HG02970 (cell line): ENCODE data around the gene NCKAP5.

Experiments
- ATAC-seq: cut with Tn5 transposase; IDR thresholded peaks from one replicate; pipeline ENCODE4 v1.9.1; 2021; ENCODE audit warnings: mild to moderate bottlenecking, moderate library complexity, moderate number of reproducible peaks; ENCODE audit not compliant: unreplicated experiment, low FRiP score

The NCKAP5 gene

DNA sequence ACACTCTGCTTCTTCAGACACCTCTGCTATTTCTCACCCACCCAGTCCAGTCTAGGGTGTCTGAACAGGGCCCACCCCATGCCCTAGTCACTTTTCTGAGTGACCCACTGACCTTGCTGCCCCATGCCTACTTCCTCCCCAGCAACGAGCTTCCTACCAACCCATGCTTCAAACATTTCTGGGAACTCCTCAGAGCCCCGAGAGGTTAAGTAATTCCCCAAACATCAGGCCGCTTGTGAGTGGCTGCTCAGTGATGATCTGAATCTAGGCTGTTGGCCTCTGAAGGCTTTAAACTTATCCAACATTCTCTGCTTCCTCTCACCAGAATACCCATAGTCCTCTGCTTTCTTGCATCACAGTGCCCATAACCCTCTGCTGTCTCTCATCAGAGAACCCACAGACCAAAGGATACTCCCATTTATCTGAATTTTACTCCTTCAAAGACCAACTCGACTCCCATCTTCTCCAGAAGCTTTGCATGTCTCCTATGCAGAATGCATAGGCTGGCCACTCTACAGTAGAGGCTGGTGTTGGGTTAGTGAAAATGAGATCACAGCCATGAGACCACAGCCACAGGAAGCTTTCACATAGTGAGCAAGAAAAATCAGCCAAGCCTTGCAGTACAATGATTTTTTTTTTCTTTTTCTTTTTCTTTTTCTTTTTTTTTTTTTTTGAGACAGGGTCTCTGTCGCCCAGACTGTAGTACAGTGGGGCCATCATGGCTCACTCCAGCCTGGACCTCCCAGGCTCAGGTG is 588.7 kb downstream of the NCKAP5 start:
- ATAC-seq: no peak

DNA sequence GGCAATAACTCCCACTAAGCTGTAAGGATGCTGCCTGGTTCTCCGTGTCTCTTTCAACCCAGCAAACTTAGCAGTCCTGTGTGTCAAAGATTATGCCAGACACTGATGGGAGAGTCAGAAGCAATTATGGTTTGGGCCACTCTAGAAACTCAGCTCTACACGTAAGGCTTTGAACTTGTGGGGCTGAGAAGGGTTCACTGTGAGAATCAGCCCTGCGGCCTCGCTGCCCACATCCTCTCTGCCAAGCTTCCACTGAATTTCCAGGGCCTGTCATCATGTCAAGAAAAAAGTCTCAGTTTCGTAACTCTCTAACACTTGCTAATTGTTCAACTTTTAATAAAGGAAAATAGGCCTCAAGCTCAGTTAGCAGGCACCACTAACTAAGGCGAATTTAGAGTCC is 589.4 kb downstream of the NCKAP5 start:
- ATAC-seq: no peak

DNA sequence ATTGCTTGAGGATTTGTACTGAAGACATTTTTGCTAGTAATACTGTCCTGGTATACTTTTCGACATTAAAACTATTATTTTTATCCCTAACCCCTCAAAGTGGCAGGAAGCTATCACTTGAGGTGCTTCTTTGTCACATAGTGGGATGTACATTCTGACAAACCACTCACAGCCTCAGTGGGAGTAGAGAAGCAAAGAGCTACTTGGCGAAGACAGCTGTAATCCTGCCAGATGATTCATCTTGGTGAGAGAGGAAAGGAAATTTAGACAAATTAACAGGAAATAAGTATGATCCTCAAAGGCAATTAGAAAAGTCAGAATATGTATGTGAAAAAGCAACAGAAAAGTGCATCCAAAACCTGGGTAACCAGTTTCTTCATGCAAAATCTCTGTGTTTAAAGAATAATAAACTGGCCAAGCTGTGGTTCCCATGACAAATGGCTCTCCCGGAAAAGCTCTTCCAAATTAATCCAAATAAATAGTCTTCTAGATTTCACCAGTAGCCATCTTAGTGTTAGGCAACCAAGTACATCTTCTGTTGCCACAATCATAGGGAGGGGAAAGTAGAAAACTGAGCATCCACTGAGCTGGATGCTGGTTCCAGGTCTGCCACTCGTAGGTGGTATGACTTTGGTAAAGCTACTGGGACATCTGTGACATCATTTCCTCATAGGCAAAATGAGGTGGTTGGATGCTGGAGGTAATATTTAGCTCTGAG is 590.3 kb downstream of the NCKAP5 start:
- ATAC-seq: no peak

DNA sequence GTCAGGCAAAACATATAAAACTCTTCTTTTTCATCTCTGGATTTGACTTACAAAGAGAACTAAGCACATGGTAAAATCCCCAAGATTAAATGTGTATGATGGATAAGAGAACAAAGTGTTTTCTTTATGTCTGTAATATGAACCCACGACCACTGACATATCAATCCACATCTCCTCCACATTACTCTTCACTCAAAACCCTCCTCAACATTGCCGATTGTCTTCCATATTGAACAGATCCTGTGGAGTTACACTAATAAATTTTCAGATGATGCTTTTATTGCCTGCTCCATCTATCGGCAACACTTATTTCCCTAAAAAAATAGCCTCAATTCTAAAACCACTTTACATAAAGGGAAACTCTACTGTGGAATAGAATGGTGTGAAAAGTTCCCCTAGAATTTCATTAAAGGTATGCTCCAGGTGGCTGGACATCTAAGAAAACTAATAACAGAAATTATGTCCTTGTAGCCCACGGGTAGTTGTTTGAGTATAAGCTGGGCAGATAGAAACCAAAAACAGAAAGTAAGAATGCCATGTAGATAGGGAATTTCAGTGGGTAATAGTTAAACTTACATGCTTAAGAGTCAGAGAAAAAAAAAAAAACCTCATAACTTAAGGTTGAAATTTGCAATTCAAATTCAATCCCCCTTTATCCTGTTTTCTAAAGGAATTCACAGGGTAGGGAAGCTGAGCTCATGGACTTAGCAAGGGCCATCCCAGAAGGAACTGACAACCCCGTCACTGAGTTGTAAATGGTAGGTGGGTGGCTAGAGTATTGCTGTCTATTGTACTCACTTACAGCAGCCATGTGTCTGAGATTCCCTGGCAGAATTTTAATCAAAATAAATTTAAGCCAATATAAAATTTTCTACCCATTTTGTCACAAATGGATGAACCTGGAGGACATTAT is 592.8 kb downstream of the NCKAP5 start:
- ATAC-seq: no peak

DNA sequence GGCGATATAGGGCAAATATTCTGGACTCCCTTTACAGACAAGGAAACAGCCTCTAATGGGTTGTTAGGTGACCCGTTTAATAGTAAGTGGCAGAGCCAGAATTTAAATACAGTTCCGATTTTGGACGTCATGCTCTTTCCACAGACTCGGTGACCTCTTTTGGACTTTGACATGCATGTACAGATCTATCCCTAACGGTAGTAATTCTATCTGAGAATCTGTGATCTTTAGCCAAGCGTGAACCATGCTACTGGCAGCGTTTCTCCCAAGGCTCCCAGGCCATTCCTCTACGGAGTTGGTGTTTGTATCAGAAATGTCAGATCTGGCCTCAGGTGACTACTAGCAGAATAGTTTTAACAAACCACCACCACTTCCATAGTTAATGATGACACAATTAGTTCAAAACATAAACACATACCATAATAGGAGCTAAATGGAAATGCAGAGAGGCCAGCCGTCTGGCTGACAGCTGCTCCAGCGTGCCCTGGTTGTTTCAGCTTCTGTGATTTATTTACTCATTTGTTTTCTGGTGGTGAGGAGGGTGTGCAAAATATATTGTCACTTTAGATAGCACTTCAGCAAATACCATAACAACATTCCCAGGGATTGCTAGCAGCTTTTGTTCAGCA is 593.7 kb downstream of the NCKAP5 start:
- no peak for ATAC-seq

DNA sequence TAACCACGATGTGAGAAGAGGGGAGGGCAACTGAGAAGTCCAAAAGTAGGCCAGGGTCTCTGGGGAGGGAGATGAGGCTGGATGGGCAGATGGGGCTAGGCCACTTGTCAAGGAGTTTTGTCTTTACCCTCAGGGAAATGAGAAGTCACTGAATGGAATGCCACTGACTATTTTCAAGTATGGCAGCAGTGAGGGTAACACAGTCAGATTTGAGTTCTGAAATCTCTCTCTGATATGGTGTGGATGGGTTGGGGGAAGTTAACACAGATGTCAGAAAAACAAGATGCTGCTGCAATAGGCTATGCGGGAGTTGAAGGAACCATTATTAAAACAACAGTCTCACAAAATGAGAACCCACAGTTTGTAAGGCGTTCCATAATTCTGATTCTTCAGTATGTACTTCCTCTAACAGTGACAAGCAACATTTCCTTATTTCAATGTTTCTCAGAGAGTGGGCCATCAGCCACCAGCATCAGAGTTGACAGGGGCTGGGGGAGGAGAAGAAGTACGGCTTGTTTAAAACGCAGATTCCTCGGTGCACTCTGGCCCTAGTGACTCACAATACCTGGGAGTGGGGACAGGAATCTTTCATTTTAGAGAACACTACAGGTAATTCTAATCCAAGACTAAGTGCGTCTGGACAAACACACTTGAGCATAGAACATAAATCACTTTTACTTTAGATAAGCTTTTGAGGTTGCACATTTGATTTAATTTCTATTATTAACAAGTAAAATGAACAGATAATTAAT is 596.8 kb downstream of the NCKAP5 start:
- ATAC-seq: no peak

DNA sequence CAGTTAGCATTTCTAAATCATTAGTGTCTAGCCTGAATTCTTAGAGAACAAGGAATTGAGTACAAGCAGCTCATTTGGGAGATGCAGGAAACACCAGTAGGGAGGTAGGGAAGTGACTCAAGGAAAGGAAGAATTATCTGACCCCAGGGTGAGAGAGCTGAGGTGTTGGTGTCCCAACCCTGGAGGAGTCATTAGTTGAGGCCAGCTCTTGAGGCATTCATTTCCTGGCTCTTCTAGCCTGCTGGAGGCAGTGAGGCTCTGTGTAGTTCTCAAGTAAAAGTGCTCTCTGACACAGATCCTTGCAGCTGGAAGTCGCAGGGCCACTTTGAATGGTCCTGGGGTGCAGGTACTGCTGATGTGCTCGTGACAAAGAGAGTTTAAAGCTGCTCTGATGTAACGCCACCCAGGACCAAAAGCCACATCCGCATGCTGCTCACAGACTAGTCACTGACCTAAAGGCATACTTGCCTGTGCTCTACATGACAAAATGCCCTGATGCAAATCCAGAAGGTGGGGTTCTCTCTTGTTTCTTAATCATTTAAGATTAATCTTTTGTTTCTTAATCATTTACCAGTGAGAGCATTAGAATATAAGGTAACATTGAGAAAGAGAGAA is 598.8 kb downstream of the NCKAP5 start:
- no peak for ATAC-seq

DNA sequence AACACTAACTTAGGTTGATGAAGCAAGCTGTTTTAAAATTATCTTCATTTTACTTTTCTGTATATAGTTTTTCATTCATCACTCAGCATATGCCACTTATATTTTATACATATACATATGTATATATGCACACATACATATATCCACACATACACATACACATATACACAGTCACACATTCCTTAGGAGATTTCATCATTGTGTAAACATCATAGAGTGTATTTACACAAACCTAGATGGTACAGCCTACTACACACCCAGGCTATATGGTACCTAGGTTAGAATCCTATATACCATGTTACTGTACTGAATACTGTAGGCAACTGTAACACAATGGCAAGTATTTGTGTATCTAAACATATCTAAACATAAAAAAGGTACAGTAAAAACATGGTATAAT is 602.8 kb downstream of the NCKAP5 start:
- no peak for ATAC-seq

DNA sequence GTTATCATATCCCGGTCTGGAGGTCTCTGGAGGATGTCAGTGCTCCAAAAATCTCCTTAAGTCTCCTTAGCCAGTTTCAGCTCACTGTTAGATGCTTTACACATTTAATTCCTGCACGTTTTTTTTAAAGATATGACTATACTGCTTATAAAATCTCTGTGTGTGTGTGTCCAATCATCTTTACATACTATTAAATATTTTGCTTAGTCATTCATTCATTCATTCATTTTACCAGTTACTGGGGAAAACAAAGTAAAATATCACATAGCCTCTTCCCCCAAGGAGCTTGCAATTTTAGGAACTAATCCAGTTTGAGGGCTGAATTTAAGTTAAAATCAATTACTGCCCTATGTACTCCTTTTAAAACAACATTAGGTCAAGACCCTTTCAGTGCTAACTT is 605.1 kb downstream of the NCKAP5 start:
- ATAC-seq: no peak

DNA sequence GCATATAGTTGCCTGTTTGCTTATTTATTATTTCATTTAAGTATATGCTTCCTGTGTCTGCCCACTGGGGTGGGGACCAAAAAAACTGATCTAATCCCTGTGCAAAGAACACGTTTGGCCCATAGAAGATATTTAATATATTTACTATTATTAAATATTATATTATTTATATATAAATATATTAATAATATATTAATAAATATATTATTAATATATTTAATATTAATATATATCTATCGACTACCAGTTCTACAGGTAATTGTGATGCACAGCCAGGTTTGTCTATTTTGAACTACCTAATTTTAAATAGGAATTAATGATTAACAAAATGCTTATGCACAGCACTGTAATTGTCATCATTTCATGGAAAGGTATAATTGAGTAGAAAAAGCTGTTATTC is 609.4 kb downstream of the NCKAP5 start:
- no peak for ATAC-seq

DNA sequence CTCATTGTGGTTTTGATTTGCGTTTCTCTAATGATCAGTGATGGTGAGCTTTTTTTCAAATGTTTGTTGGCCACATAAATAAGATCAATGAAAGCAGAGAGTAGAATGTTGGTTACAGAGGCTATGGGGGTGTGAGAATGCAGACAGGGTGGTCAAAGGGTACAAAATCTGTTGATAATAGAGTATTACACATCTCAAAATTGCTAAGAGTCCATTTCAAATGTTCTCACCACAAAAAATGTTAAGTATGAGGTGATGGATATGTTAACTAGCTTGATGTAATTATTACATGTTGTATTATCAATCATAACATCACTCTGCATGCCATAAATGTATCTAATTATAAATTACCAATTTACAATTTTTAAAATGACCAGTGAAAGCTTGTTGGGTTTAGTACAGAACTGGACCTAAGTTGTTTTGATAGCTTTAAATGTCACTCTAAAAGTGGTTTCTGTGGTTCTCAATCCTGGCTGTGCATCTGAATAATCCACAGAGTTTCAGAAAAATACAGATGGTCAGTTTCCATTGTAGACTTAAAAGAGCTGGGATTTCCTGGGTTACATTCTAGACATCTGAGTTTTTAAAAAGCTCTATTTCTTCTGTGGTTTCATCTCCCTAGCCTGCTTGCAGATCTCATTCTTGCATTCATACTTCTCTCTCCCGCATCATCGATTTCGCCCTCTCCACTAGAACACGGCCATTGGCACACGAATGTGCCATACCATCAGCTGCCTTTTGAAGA is 612.2 kb downstream of the NCKAP5 start:
- ATAC-seq: no peak

DNA sequence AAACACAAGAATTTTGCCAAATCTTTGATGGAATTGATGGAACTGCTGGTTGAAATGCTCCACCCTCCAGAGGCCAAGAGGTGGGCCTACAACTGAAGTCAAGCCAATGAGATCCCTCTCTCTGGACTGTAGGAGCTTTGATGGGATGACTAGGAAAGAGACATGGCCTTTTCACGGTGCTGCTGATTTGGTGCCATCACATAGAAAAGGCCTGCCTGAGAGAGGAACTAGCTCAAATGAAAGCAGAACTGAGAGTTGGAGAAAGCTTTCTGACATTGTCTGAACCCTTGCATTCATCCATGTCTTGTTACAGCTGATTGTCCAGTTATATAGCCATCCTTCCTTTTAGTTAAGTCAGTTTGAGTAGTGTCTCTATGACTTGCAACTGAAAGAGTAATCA is 614.5 kb downstream of the NCKAP5 start:
- ATAC-seq: no peak

DNA sequence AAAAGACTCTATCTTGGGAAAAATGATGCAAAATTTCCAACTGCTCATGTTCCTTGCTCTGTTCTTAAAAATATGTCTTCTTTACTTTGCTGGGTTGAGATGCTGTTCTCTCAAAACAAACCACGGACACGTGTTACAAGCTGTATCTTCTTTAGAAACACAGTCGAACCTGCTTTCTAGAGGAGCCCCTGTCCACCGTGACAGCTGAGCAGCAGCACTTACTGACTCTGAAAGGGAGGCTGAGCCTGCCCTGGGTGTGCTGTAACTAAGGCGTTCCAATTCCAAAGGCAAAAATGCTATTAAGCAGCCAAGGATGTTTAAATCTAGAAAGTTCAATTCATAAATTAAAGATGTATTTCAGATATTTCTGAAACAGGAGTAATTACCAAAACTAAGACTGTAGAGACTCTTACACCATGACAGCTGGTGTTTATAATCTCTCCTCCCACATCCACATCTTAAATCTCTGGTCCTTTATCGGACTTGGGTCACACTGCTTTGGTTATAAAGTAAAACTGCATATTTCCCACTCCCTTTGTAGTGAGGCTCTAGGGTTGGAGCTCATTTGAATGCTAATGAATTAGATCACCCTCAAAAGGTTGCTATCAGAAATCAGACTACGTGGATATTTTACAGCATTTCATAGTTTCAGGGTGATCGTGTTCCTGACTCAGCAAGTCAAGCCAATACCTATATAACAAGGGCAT is 617.1 kb downstream of the NCKAP5 start:
- ATAC-seq: no peak

DNA sequence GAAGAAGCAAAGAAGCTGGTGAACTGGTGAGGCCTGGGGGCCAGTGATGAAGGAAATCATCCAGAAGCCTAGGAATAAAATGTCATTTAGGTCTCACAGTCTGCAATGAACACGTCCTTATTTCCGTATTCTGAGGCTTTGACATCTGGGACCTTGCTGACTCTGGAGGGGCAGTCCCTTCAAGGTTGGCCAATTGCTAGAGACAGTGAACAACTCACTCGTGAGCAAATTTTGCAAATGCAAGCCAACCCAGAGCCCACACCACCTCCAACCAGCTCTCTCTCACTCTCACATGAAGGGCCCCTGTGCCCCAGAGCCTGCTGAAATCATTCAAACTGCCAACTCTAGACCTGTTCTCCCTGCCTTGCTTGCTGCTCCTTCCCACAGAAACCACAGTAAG is 619.2 kb downstream of the NCKAP5 start:
- ATAC-seq: no peak

DNA sequence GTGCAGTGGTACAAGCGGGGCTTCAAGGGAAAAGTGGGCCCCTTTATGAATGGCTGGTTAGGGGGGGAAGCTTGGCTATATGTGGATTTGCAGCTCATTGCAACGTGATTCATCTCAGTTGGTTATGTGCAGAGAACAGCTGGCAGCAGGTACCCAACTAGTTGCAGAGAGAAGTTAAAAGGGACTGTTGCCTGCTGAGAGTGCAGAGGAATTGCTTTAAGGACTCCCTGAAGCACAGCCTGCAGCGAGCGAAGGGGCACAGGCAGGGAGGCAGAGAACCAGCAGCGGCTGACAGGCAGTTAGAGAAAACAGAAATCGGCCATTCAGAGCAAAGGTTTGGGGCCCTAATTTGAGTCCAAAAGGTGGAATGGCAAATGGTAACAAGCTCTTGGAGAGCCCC is 620.1 kb downstream of the NCKAP5 start:
- ATAC-seq: no peak

DNA sequence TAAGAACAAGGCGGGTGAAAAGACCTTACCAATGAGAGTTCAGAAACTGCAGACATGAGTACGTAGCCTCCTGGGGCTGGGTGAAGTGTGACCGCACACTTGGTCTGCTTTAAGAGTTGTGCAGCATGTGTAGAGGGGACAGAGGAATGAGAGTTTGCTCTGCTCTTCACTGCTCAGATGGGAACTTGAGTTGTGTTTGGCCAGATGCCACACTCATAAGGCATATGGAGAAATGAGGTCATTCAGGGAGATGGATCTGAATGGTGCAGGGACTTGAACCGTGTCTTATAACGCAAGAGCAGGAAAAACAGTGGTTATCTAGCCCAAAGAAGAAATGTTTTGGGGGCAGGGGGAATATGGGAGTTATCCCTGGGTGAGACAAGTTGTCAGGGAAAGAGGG is 624.4 kb downstream of the NCKAP5 start:
- no peak for ATAC-seq

DNA sequence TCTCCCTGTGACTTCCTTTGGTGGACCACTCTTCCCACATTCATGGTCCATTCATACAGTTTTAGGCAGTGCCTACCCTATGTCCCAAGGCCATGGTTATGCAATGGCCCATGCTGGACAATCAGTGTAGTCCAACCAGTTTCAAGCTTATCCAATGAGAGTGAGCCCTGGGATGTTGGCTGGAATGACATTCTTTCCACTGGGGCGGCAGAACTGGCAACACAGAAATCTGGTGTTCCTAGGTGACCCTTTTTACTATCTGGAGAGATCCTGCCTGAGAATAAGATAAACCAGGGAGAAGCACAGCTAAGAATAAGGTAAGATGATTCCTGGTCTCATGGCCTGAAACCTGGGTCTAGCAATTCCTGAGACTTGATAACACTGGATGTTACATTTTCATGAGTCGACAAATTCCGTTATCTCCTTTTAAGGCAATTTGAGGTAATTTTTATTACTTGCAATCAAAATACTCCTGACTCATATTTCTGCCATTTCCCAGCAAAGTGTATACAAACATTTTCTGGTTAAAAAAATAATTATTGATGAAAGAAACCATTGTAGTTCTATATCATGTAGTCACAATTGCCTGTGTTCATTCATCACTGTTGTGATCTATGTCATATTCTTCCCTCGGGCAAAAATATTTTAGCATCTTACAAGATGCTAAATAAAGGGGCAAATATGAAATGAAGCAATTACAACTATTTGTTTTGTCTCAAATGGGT is 626.8 kb downstream of the NCKAP5 start:
- no peak for ATAC-seq

DNA sequence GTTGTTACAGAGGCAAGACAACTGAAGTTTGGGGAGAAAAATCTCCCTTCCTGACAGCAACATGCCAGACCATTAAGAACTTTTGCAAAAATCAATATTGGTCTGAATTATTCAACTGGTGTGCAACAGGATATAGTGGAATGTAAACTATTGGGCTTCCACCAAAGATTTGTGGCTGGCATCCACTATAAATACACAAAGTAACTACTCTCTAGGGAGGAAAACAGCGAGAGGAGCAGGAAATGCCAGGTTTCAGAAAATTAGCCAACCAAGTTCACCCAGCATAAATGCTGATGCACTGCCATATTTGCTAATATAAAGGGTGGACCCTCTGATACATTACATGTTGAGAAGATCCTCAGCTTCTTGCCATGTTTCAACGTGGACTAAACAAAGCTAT is 630.6 kb downstream of the NCKAP5 start:
- no peak for ATAC-seq
